Rectal smooth muscle tissue (tissue), 1 donor: Measurements from ENCODE around the gene SH3RF3.
"Not testable (repeated sequence)": the region's sequence is repeated elsewhere in the genome, so short reads cannot be mapped to it uniquely, and the experiment has no call there.

Experiments used
- H3K27ac ChIP-seq: one replicate; pipeline ENCODE4 v1.7.0; 2013; ENCODE audit warnings: low read depth, low read length, inconsistent platforms
- H3K27me3 ChIP-seq: one replicate; pipeline ENCODE4 v1.7.0; 2013; ENCODE audit warnings: low read length; ENCODE audit not compliant: control insufficient read depth, insufficient read depth
- H3K36me3 ChIP-seq: one replicate; pipeline ENCODE4 v1.7.0; 2013; ENCODE audit warnings: low read length; ENCODE audit not compliant: control insufficient read depth, insufficient read depth
- H3K4me1 ChIP-seq: one replicate; pipeline ENCODE4 v1.7.0; 2013; ENCODE audit warnings: low read length; ENCODE audit not compliant: control insufficient read depth, insufficient read depth
- H3K4me3 ChIP-seq: one replicate; pipeline ENCODE4 v1.7.0; 2013; ENCODE audit warnings: low read length
- H3K9ac ChIP-seq: one replicate; pipeline ENCODE4 v1.7.0; 2013; ENCODE audit warnings: low read length

The SH3RF3 gene

DNA sequence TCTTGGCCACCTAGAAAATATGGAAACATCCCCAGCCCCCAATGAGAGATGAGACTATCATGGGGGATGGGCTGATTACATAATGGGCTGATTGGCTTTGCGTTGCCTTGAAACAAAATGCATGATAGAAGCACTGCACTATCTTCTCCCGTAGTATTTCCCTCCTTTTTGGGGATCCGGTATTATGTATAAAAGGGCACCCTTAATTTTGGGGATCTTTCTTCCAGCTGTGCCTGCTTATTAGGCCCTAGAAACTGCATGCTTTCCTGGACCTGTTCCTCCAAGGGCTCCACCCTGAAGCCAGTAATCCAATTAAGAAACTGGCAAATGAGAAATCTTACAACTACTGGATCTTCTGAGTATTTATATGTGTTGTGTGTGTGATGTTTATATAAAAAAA, 34.9 kb upstream of the SH3RF3 start:
- no peaks in the 10 kb centered on the region for H3K27me3 ChIP-seq
- no peaks in the 10 kb centered on the region for H3K36me3 ChIP-seq
- H3K9ac ChIP-seq: no peak overlapping the region
- peaks cover 4% of the 10 kb centered on the region for H3K4me1 ChIP-seq
- H3K27ac ChIP-seq: no peak overlapping the region
- H3K4me3 ChIP-seq: no peak overlapping the region

GRCh38 chr2:109098251-109098920, 30.6 kb upstream of the SH3RF3 start:
- Histone ChIP-seq H3K4me3 (no peak overlapping the region), H3K36me3 (no peaks in the 10 kb centered on the region), H3K27me3 (no peaks in the 10 kb centered on the region), H3K4me1 (no peaks in the 10 kb centered on the region), H3K27ac (no peak overlapping the region), H3K9ac (no peak overlapping the region)

DNA sequence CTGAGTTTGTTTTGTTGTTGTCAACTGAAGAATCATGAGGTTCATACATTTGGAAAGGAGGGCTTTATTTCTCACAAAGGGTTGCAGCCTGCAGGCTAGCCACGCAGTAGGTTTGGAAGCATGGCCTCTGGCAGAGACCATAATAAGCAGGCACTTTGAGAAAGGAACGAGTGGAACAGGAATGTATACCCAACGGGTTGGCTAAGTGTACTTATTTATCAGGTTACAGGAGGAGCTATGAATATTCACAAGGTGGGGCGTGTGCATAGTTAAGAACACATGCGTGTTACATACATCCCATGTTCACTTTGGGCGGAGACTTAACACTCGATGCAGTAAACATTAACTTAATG, 30.1 kb upstream of the SH3RF3 start:
- Histone ChIP-seq H3K4me1 (no peaks in the 10 kb centered on the region), H3K27ac (no peak overlapping the region), H3K36me3 (no peaks in the 10 kb centered on the region), H3K27me3 (no peaks in the 10 kb centered on the region), H3K4me3 (no peak overlapping the region), H3K9ac (no peak overlapping the region)

GRCh38 chr2:109102588-109103233, 26.3 kb upstream of the SH3RF3 start:
- H3K27ac ChIP-seq: no peak overlapping the region
- H3K4me3 ChIP-seq: no peak overlapping the region

DNA sequence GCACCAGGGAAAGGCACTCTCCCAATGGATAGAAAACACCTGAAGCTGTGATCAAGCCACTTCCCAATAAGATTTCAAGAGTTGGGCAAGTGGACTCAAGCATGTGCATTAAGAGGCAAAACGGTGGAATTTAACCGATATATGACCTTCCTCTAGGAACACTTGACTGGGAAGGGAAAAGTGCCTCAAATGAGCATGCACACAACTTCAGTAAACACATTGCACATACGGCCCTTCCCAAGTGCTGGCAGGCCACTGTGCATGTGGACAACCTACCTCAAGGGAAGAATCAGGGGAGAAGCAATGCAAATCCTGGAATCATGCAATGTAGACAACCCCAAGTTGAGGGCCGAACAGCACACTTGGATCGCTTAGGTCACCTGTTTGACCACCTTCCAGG, 23.9 kb upstream of the SH3RF3 start:
- Histone ChIP-seq H3K4me3 (no peak overlapping the region), H3K9ac (no peak overlapping the region), H3K36me3 (no peaks in the 10 kb centered on the region), H3K4me1 (no peaks in the 10 kb centered on the region), H3K27me3 (no peaks in the 10 kb centered on the region), H3K27ac (no peak overlapping the region)

More at GRCh38 chr2:109102588-109103233, 26.3 kb upstream of the SH3RF3 start:
- H3K4me1 ChIP-seq: no peaks in the 10 kb centered on the region
- no peaks in the 10 kb centered on the region for H3K36me3 ChIP-seq
- no peaks in the 10 kb centered on the region for H3K27me3 ChIP-seq
- H3K9ac ChIP-seq: no peak overlapping the region

DNA sequence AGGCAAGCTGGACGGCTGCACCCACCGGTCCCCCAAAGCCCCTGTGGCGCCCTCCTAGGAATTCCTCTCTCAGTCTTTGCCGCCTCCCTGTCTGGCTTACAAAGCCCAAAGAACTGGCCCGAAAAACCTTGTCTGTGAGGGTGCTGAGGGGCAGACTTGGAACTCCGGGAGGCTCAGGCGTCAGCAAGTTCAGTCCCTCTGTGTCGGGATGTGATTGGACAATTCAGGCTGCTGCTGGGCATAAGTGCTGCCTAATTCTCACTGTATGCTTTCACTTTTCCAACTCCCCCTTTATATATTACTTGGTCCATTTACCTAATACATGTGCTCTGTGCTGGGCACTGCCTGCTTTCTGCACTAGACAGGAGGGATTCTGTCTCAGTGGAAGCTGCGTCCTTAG, 20.3 kb upstream of the SH3RF3 start:
- Histone ChIP-seq H3K9ac (no peak overlapping the region), H3K27ac (no peak overlapping the region), H3K27me3 (no peaks in the 10 kb centered on the region), H3K4me1 (no peaks in the 10 kb centered on the region), H3K4me3 (no peak overlapping the region), H3K36me3 (no peaks in the 10 kb centered on the region)

DNA sequence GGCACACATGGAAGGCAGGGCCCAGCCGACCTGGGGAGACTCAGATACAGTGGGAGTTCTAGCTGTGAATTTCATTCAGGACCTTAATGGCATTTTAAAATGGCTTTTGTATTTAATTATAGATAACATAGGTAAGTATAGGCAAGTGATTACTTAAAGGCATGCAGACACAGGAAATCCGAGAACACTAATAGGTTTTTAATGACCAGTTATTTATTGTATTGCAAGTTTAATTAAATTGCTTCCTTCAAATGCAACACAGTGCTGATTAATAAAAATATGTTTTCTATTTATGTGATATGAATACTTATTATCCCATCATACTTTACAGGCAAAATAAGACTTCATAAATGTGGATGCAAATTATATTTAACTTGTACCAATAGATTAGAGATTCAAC, 19.7 kb upstream of the SH3RF3 start:
- Histone ChIP-seq H3K27ac (no peak overlapping the region), H3K4me3 (no peak overlapping the region), H3K9ac (no peak overlapping the region), H3K4me1 (no peaks in the 10 kb centered on the region), H3K27me3 (no peaks in the 10 kb centered on the region), H3K36me3 (no peaks in the 10 kb centered on the region)

DNA sequence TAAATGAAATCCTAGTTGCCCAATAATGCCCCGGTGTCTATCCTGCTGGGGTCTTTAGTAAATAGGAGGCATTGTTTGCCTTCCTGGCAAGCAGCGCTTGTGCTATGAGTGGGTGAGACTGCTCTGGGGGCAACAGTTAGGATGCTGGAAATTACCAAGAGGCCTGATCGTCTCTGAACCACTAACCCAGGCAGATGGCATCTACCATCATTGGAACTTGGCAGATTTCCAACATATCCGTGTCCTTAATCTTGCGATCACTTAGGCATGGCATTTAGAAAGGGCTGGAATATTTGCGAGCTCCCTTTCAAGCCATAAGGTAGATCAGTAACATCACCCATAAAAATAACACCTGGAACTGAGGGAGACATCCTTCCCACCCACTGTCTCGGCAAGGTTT, 18.8 kb upstream of the SH3RF3 start:
- no peaks in the 10 kb centered on the region for H3K36me3 ChIP-seq
- no peak overlapping the region for H3K4me3 ChIP-seq
- H3K9ac ChIP-seq: no peak overlapping the region
- no peak overlapping the region for H3K27ac ChIP-seq
- no peaks in the 10 kb centered on the region for H3K27me3 ChIP-seq
- no peaks in the 10 kb centered on the region for H3K4me1 ChIP-seq

GRCh38 chr2:109117181-109117580, 11.8 kb upstream of the SH3RF3 start:
- not testable (repeated sequence) for H3K36me3 ChIP-seq, H3K4me3 ChIP-seq, H3K27me3 ChIP-seq, H3K9ac ChIP-seq, H3K4me1 ChIP-seq, H3K27ac ChIP-seq

GRCh38 chr2:109117780-109118179, 11.2 kb upstream of the SH3RF3 start:
- H3K36me3 ChIP-seq: no peaks in the 10 kb centered on the region
- no peaks in the 10 kb centered on the region for H3K4me1 ChIP-seq
- no peak overlapping the region for H3K4me3 ChIP-seq
- H3K27me3 ChIP-seq: no peaks in the 10 kb centered on the region
- no peak overlapping the region for H3K9ac ChIP-seq
- H3K27ac ChIP-seq: no peak overlapping the region

GRCh38 chr2:109118321-109118720, 10.7 kb upstream of the SH3RF3 start:
- Histone ChIP-seq H3K9ac (no peak overlapping the region), H3K27ac (no peak overlapping the region), H3K4me1 (no peaks in the 10 kb centered on the region), H3K36me3 (no peaks in the 10 kb centered on the region), H3K27me3 (no peaks in the 10 kb centered on the region), H3K4me3 (no peak overlapping the region)

- no peaks in the 10 kb centered on the region for H3K4me1 ChIP-seq
- H3K27ac ChIP-seq: no peak overlapping the region
These were observed 8.8 kb upstream of the SH3RF3 start for GRCh38 chr2:109120166-109120565.

GRCh38 chr2:109120686-109121085, 8.3 kb upstream of the SH3RF3 start:
- H3K4me1 ChIP-seq, H3K27me3 ChIP-seq, H3K27ac ChIP-seq, H3K4me3 ChIP-seq, H3K36me3 ChIP-seq, H3K9ac ChIP-seq: not testable (repeated sequence)

More at GRCh38 chr2:109120166-109120565, 8.8 kb upstream of the SH3RF3 start:
- Histone ChIP-seq H3K27me3 (no peaks in the 10 kb centered on the region), H3K4me3 (no peak overlapping the region), H3K9ac (no peak overlapping the region), H3K36me3 (no peaks in the 10 kb centered on the region)
